T-cell (primary cell): Measurements from ENCODE around the gene ACTL9. TPM values are rescaled to one million over a fixed set of nuclear protein-coding genes. Genes with fewer than 3 reads are reported as not detected.

Experiments
- ATAC-seq, 4 experiments: fragments of 200-7000 bp in 3 of 4; fragments of 150-1000 bp in 1 of 4; cut with Tn5 transposase; replicated peaks in 1 of 4; 1 replicate in 3 of 4; 2 replicates in 1 of 4; pipeline ENCODE4 v1.10.0; 2021; ENCODE audit warnings: moderate library complexity in 3 of 4, mild to moderate bottlenecking in 2 of 4, moderate number of reproducible peaks in 1 of 4
- CTCF ChIA-PET, 2 donors: fragments of 300-600 bp; sonication (Branson Sonifier 250); formaldehyde crosslinking; loops; one replicate each; lab custom pipeline; 2022; ENCODE audit warnings: antibody characterized with exemption in 2 of 2; lab: Charles Lee
- POLR2A ChIA-PET, 2 donors: fragments of 300-600 bp; sonication (Branson Sonifier 250); formaldehyde crosslinking; loops; one replicate each; lab custom pipeline; 2022; ENCODE audit warnings: antibody characterized with exemption in 2 of 2; lab: Charles Lee
- DNase-seq, 35 experiments: peaks; one replicate each; pipeline versions ENCODE4 v3.0.0 to v3.0.0-alpha.2; 2013 to 2023
- H3K27ac ChIP-seq: one replicate; pipeline ENCODE4 v1.5.1; 2013; ENCODE audit warnings: low read length
- H3K27me3 ChIP-seq, 2 experiments: replicated peaks in 1 of 2; 1 replicate in 1 of 2; 2 replicates in 1 of 2; pipeline versions ENCODE4 v1.6.1 to v1.7.0; 2013; ENCODE audit warnings: low read length in 1 of 2, mixed read lengths in 1 of 2; ENCODE audit not compliant: control insufficient read depth in 2 of 2, insufficient read depth in 2 of 2; ENCODE audit errors: extremely low read depth in 1 of 2
- H3K36me3 ChIP-seq, 2 donors: 1 replicate in 1 of 2; 2 replicates in 1 of 2; pipeline versions ENCODE4 v1.6.1 to v1.7.0; 2013; ENCODE audit warnings: low read length in 1 of 2; ENCODE audit not compliant: control insufficient read depth in 2 of 2, insufficient read depth in 1 of 2; ENCODE audit errors: extremely low read depth in 1 of 2
- H3K4me1 ChIP-seq, 2 experiments: 1 replicate in 1 of 2; 2 replicates in 1 of 2; pipeline versions ENCODE4 v1.6.1 to v1.7.0; 2013; ENCODE audit warnings: low read length in 2 of 2, mixed read lengths in 1 of 2; ENCODE audit not compliant: insufficient read depth in 2 of 2, control insufficient read depth in 1 of 2; ENCODE audit errors: extremely low read depth in 1 of 2
- H3K4me3 ChIP-seq, 2 donors: 1 replicate in 1 of 2; 2 replicates in 1 of 2; pipeline versions ENCODE4 v1.5.1 to v1.7.0; 2013; ENCODE audit warnings: mild to moderate bottlenecking in 2 of 2, low read length in 1 of 2, moderate library complexity in 1 of 2; ENCODE audit not compliant: control insufficient read depth in 1 of 2; ENCODE audit errors: extremely low read depth in 1 of 2
- H3K9me3 ChIP-seq: 2 replicates; pipeline ENCODE4 v1.7.0; 2013
- H3K27ac Mint-ChIP-seq, 2 donors: one replicate each; pipeline ENCODE4 v1.8.0; 2020 to 2021; ENCODE audit warnings: mild to moderate bottlenecking in 2 of 2, mixed read lengths in 2 of 2
- H3K27me3 Mint-ChIP-seq, 2 donors: one replicate each; pipeline ENCODE4 v1.8.0; 2021 to 2022; ENCODE audit warnings: mixed read lengths in 2 of 2
- H3K36me3 Mint-ChIP-seq: one replicate; pipeline ENCODE4 v1.8.0; 2021; ENCODE audit warnings: mixed read lengths
- H3K4me1 Mint-ChIP-seq, 3 donors: one replicate each; pipeline ENCODE4 v1.8.0; 2020 to 2022; ENCODE audit warnings: mixed read lengths in 3 of 3, mild to moderate bottlenecking in 1 of 3
- H3K4me3 Mint-ChIP-seq, 3 donors: one replicate each; pipeline ENCODE4 v1.8.0; 2020 to 2022; ENCODE audit warnings: mild to moderate bottlenecking in 3 of 3, mixed read lengths in 3 of 3, moderate library complexity in 3 of 3
- H3K9me3 Mint-ChIP-seq, 3 donors: one replicate each; pipeline ENCODE4 v1.8.0; 2020 to 2022; ENCODE audit warnings: mixed read lengths in 3 of 3
- WGBS: methylation state at CpG from one replicate; pipeline ENCODE4 v1.1.5; 2013; ENCODE audit warnings: missing lambda C conversion rate; ENCODE audit not compliant: insufficient coverage; 5-methylcytosine and 5-hydroxymethylcytosine counted together
- total RNA-seq, 35 experiments: library from RNA in 6 of 35; stranded (reverse) in 6 of 35; fragments of 120-200 nt in 1 of 35; gene quantifications; one replicate each; pipeline versions ENCODE4 v1.2.1 to v1.2.4 and lab custom pipeline; 2013 to 2026

ACTL9 gene
- total RNA-seq, 5 donors from 2014 or later (not counting 1 experiment from before 2014, with no cell fraction given), result not detected

DNA sequence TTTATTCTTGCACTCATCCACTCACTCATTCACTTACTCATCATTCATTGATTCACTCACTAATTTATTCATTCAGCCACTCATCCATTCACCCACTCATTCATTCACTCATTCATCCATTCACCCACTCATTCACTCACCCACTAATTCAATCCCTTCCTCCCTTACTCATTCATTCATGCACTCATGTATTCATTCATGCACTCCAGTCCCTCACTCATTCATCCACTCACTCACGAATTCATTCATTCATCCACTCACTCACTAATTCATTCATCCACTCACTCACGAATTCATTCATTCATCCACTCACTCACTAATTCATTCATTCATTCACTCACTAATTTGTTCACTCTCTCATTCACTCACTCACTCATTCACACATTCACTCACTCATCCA lies 16.1 kb downstream of the ACTL9 start:
- Mint-ChIP-seq H3K36me3 (no peaks in the 10 kb centered on the region), H3K27ac (no peak overlapping the region), H3K4me3 (no peak overlapping the region), H3K4me1 (peaks cover 0 to 19% (median 10%) of the 10 kb centered on the region in 3 donors), H3K27me3 (no peaks in the 10 kb centered on the region), H3K9me3 (peaks cover 0 to 9% (median 0%) of the 10 kb centered on the region in 3 donors)
- H3K27ac ChIP-seq, result no peak overlapping the region
- no peak overlapping the region for H3K4me3 ChIP-seq
- POLR2A ChIA-PET, result no interaction called here
- ATAC-seq (no peak), DNase-seq (no peak)
- no peaks in the 10 kb centered on the region for H3K36me3 ChIP-seq
- 59% methylated on average over 2 of the region's 2 CpGs for WGBS
- peaks cover 0 to 6% of the 10 kb centered on the region in 2 experiments for H3K27me3 ChIP-seq
- no peaks in the 10 kb centered on the region for H3K9me3 ChIP-seq
- peaks cover 0 to 3% of the 10 kb centered on the region in 2 experiments for H3K4me1 ChIP-seq
- CTCF ChIA-PET, result no interaction called here

- Histone ChIP-seq H3K4me1 (peaks cover 0 to 3% of the 10 kb centered on the region in 2 experiments), H3K4me3 (no peak overlapping the region), H3K27ac (no peak overlapping the region), H3K27me3 (peaks cover 0 to 6% of the 10 kb centered on the region in 2 experiments), H3K9me3 (no peaks in the 10 kb centered on the region), H3K36me3 (no peaks in the 10 kb centered on the region)
- Mint-ChIP-seq H3K27me3 (peaks cover 0 to 2% of the 10 kb centered on the region in 2 donors), H3K9me3 (peaks cover 0 to 9% (median 0%) of the 10 kb centered on the region in 3 donors), H3K36me3 (no peaks in the 10 kb centered on the region), H3K4me3 (no peak overlapping the region), H3K4me1 (peaks cover 0 to 19% (median 10%) of the 10 kb centered on the region in 3 donors), H3K27ac (peak overlapping the region; percentile 6 to 36)
- ChIA-PET CTCF (no interaction called here), POLR2A (no interaction called here)
- DNase-seq (no peak), ATAC-seq (no peak)
- WGBS, result no CpG with 5 or more reads among the region's 2 CpGs
Measured at GRCh38 chr19:8681345-8682029, 17.1 kb downstream of the ACTL9 start.

DNA sequence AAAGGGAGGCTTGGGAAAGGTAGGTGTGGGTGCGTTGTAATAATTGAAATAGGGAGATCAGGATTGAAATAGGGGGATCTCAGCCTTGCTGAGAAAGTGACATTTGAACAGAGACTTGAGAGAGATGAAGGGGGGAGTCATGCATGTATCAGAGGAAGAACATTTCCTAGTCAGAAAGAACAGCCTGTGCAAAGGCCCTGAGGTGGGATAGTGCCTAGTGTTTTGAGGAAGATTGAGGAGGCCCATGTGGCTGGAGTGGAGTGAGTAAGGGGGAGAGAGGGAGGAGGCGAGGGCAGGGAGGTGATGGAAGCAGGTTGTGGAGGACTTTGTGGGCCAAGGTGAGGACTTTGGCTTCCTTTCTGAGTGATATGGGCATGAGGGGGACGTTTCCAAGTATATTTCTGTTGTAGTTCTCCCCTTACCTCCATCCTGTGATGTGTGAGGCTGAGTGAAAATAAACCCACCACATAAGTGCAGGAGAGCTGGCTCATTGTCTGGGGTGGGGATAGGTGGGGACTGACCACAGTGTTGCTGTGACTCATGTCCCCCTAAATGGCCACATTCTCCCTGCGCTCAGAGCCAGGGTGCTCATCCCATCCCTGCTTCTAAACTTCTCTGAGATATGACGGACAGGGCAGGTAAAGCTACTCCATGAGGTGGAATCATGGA lies 17.8 kb downstream of the ACTL9 start:
- Histone ChIP-seq H3K4me1 (peaks cover 0 to 3% of the 10 kb centered on the region in 2 experiments), H3K4me3 (no peak overlapping the region), H3K36me3 (no peaks in the 10 kb centered on the region), H3K27me3 (peaks cover 0 to 6% of the 10 kb centered on the region in 2 experiments), H3K9me3 (no peaks in the 10 kb centered on the region), H3K27ac (no peak overlapping the region)
- peaks cover 0 to 9% (median 0%) of the 10 kb centered on the region in 3 donors for H3K9me3 Mint-ChIP-seq
- ChIA-PET CTCF (no interaction called here), POLR2A (interaction anchor here in 1 of 2 donors (0.7 kb wide), 1 partner anchor 392 kb away, joined by 6 read pairs; no protein-coding TSS in a partner anchor)
- H3K27me3 Mint-ChIP-seq, result peaks cover 0 to 3% of the 10 kb centered on the region in 2 donors
- no peak overlapping the region for H3K4me3 Mint-ChIP-seq
- no peak overlapping the region for H3K27ac Mint-ChIP-seq
- H3K36me3 Mint-ChIP-seq, result no peaks in the 10 kb centered on the region
- WGBS, result 100% methylated on average over 1 of the region's 5 CpGs
- DNase-seq (no peak), ATAC-seq (no peak)
- H3K4me1 Mint-ChIP-seq, result peaks cover 3 to 21% (median 10%) of the 10 kb centered on the region in 3 donors

GRCh38 chr19:8678244-8678807 lies 20.3 kb downstream of the ACTL9 start:
- Histone ChIP-seq H3K4me1 (peaks cover 0 to 5% of the 10 kb centered on the region in 2 experiments), H3K9me3 (no peaks in the 10 kb centered on the region), H3K27me3 (peaks cover 0 to 1% of the 10 kb centered on the region in 2 experiments), H3K36me3 (no peaks in the 10 kb centered on the region), H3K27ac (no peak overlapping the region), H3K4me3 (no peak overlapping the region)
- no peaks in the 10 kb centered on the region for H3K36me3 Mint-ChIP-seq
- ChIA-PET POLR2A (no interaction called here), CTCF (no interaction called here)
- H3K4me1 Mint-ChIP-seq, result peaks cover 19 to 33% (median 23%) of the 10 kb centered on the region in 3 donors
- DNase-seq (no peak), ATAC-seq (no peak)
- no peak overlapping the region for H3K27ac Mint-ChIP-seq
- no peak overlapping the region for H3K4me3 Mint-ChIP-seq
- H3K27me3 Mint-ChIP-seq, result peaks cover 0 to 3% of the 10 kb centered on the region in 2 donors
- peaks cover 0 to 9% (median 0%) of the 10 kb centered on the region in 3 donors for H3K9me3 Mint-ChIP-seq

DNA sequence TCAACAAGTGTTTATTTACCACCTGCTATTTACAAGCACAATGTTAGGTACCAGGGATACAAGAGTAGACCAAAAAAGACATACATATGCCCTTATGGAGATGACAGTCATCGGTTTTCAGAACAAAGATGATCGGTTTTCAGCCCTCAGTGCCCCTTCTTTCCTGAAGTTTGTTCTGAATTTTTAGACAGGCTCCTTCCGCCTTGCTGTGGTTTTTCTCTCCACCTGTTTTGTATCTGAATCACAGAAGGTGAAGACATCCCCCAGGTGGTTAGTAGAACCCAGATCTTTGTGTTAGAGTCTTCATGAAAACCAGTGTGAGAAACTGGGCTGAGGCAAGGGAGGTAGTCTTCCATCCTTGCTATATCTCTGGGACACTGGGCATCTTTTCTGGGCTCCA lies 23.5 kb downstream of the ACTL9 start:
- H3K27ac Mint-ChIP-seq, result no peak overlapping the region
- CTCF ChIA-PET, result no interaction called here
- WGBS, result no CpG with 5 or more reads among the region's 3 CpGs

DNA sequence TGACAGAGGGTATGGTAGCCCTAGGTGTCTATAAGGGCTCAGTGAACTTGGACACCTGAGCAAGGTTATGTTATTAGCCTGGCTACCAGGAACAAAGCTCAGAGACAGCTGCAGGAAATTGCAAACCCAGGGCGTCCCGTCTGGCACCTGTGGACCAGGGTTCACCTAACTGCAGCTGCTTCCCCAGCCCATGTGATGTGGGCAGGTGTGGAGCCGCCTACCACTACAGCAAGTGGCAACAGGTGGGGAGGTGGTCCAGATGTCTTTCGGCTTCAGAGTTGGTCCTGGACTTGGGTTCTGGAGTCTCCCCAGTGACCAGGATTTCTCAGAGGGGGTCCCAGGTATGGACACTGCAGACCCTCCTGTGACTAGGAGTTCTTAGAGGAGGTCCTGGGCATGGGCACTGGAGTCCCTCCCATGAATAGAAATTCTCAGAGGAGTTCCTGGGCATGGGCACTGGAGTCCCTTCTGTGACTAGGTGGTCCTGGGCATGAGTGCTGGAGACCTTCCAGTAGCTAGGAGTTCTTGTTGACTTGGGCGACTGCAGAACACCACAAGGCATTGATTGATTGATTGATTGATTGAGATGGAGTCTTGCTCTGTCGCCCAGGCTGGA lies 25.2 kb downstream of the ACTL9 start:
- ATAC-seq (no peak), DNase-seq (no peak)
- H3K4me3 Mint-ChIP-seq, result no peak overlapping the region
- no peaks in the 10 kb centered on the region for H3K9me3 ChIP-seq
- H3K4me3 ChIP-seq, result no peak overlapping the region
- H3K27me3 Mint-ChIP-seq, result peaks cover 0 to 3% of the 10 kb centered on the region in 2 donors
- CTCF ChIA-PET, result no interaction called here
- peaks cover 2 to 26% of the 10 kb centered on the region in 2 experiments for H3K4me1 ChIP-seq
- POLR2A ChIA-PET, result interaction anchor here in 1 of 2 donors (0.6 kb wide), 1 partner anchor 1852 kb away, joined by 3 read pairs; no protein-coding TSS in a partner anchor
- no peaks in the 10 kb centered on the region for H3K36me3 ChIP-seq
- peaks cover 0 to 7% of the 10 kb centered on the region in 2 experiments for H3K27me3 ChIP-seq
- no peak overlapping the region for H3K27ac ChIP-seq
- H3K4me1 Mint-ChIP-seq, result peaks cover 22 to 47% (median 30%) of the 10 kb centered on the region in 3 donors
- peaks cover 0 to 7% (median 3%) of the 10 kb centered on the region in 3 donors for H3K9me3 Mint-ChIP-seq
- H3K36me3 Mint-ChIP-seq, result no peaks in the 10 kb centered on the region
- WGBS, result 56% methylated on average over 6 of the region's 6 CpGs
- H3K27ac Mint-ChIP-seq, result no peak overlapping the region

More for the DNA sequence above, 23.5 kb downstream of the ACTL9 start:
- no peaks in the 10 kb centered on the region for H3K36me3 Mint-ChIP-seq
- H3K9me3 ChIP-seq, result no peaks in the 10 kb centered on the region
- DNase-seq (no peak), ATAC-seq (no peak)
- peaks cover 2 to 25% of the 10 kb centered on the region in 2 experiments for H3K4me1 ChIP-seq
- no peak overlapping the region for H3K4me3 ChIP-seq
- H3K27me3 Mint-ChIP-seq, result peaks cover 0 to 3% of the 10 kb centered on the region in 2 donors
- no peak overlapping the region for H3K27ac ChIP-seq
- H3K4me1 Mint-ChIP-seq, result peaks cover 22 to 36% (median 30%) of the 10 kb centered on the region in 3 donors
- POLR2A ChIA-PET, result no interaction called here
- no peaks in the 10 kb centered on the region for H3K36me3 ChIP-seq
- peaks cover 0 to 7% of the 10 kb centered on the region in 2 experiments for H3K27me3 ChIP-seq
- no peak overlapping the region for H3K4me3 Mint-ChIP-seq
- peaks cover 0 to 9% (median 0%) of the 10 kb centered on the region in 3 donors for H3K9me3 Mint-ChIP-seq
